GM23338 (cell line): ENCODE results near the gene RPL26. TPM values are rescaled to one million over a fixed set of nuclear protein-coding genes. Genes with fewer than 3 reads are reported as not detected.
"Not testable (repeated sequence)": the region's sequence is repeated elsewhere in the genome, so short reads cannot be mapped to it uniquely, and the experiment has no call there.

Source experiments
- ATAC-seq: fragments of 200-7000 bp; cut with Tn5 transposase; 3 replicates; pipeline ENCODE4 v1.9.1; 2020
- DNase-seq: peaks from one replicate; pipeline ENCODE4 v3.0.0-alpha.2; 2015; ENCODE audit warnings: low spot score
- H2AFZ ChIP-seq: fragments of 200-600 bp; sonication (generic); 2 replicates; pipeline ENCODE4 v1.8.0; 2016; ENCODE audit warnings: antibody characterized with exemption, mild to moderate bottlenecking, moderate library complexity
- H3F3A ChIP-seq: fragments of 200-600 bp; sonication (generic); replicated peaks from 2 replicates; pipeline ENCODE4 v1.8.0; 2017; ENCODE audit warnings: antibody characterized with exemption, mixed run types, low read depth
- H3K27ac ChIP-seq: fragments of 200-600 bp; sonication (generic); 2 replicates; pipeline ENCODE4 v1.6.1; 2016; ENCODE audit warnings: low read depth
- H3K27me3 ChIP-seq: fragments of 200-600 bp; sonication (generic); 2 replicates; pipeline ENCODE4 v1.8.0; 2016; ENCODE audit warnings: mild to moderate bottlenecking, mixed run types, moderate library complexity; ENCODE audit not compliant: insufficient read depth
- H3K36me3 ChIP-seq: fragments of 200-600 bp; sonication (generic); 2 replicates; pipeline ENCODE4 v1.8.0; 2016; ENCODE audit warnings: mild to moderate bottlenecking; ENCODE audit not compliant: insufficient read depth
- H3K4me1 ChIP-seq: fragments of 200-600 bp; sonication (generic); 2 replicates; pipeline ENCODE4 v1.8.0; 2016; ENCODE audit warnings: mild to moderate bottlenecking, moderate library complexity; ENCODE audit not compliant: insufficient read depth
- H3K4me2 ChIP-seq: fragments of 200-600 bp; sonication (generic); 2 replicates; pipeline ENCODE4 v1.7.1; 2017; ENCODE audit warnings: mixed run types
- H3K4me3 ChIP-seq: fragments of 200-600 bp; sonication (generic); 2 replicates; pipeline ENCODE4 v1.6.1; 2016; ENCODE audit warnings: mixed run types
- H3K79me2 ChIP-seq: fragments of 200-600 bp; sonication (generic); replicated peaks from 2 replicates; pipeline ENCODE4 v1.8.0; 2017; ENCODE audit warnings: mild to moderate bottlenecking; ENCODE audit not compliant: insufficient read depth
- H3K9me2 ChIP-seq: fragments of 200-600 bp; sonication (generic); 2 replicates; pipeline ENCODE4 v1.8.0; 2017; ENCODE audit not compliant: insufficient read depth
- H4K20me1 ChIP-seq: fragments of 200-600 bp; sonication (generic); replicated peaks from 2 replicates; pipeline ENCODE4 v1.8.0; 2017; ENCODE audit warnings: mild to moderate bottlenecking; ENCODE audit not compliant: insufficient read depth
- H3K27ac Mint-ChIP-seq: 2 replicates; pipeline ENCODE4 v1.8.0; 2020; ENCODE audit warnings: inconsistent platforms, mild to moderate bottlenecking, moderate library complexity, mixed read lengths
- H3K27me3 Mint-ChIP-seq: 3 replicates; pipeline ENCODE4 v1.8.0; 2022; ENCODE audit warnings: low read depth, mild to moderate bottlenecking, moderate library complexity, mixed read lengths, inconsistent platforms; ENCODE audit not compliant: insufficient read depth, poor library complexity
- H3K36me3 Mint-ChIP-seq: 3 replicates; pipeline ENCODE4 v1.8.0; 2021; ENCODE audit warnings: low read depth, mild to moderate bottlenecking, inconsistent platforms, moderate library complexity, mixed read lengths
- H3K4me1 Mint-ChIP-seq: 3 replicates; pipeline ENCODE4 v1.8.0; 2020; ENCODE audit warnings: mild to moderate bottlenecking, inconsistent platforms, mixed read lengths
- H3K4me3 Mint-ChIP-seq: 3 replicates; pipeline ENCODE4 v1.8.0; 2021; ENCODE audit warnings: moderate library complexity, mild to moderate bottlenecking, inconsistent platforms, mixed read lengths
- H3K9me3 Mint-ChIP-seq: 3 replicates; pipeline ENCODE4 v1.8.0; 2020; ENCODE audit warnings: moderate library complexity, mild to moderate bottlenecking, inconsistent platforms, mixed read lengths
- CREB1 ChIP-seq: fragments of 250-450 bp; sonication (Bioruptor Pico); IDR thresholded peaks from 2 replicates; pipeline ENCODE4 v1.5.0; 2020; ENCODE audit warnings: low read depth, mild to moderate bottlenecking, moderate library complexity
- ETS1 ChIP-seq: IDR thresholded peaks from 2 replicates; pipeline ENCODE4 v1.6.1; 2016; ENCODE audit warnings: antibody characterized with exemption
- EZH2 ChIP-seq: fragments of 200-600 bp; sonication (generic); IDR thresholded peaks from one replicate; pipeline ENCODE4 v1.8.0; 2017; ENCODE audit warnings: antibody characterized with exemption, mild to moderate bottlenecking, low read depth; ENCODE audit not compliant: unreplicated experiment
- EZH2phosphoT487 ChIP-seq: fragments of 200-600 bp; sonication (generic); IDR thresholded peaks from one replicate; pipeline ENCODE4 v1.8.1; 2018; ENCODE audit warnings: antibody characterized with exemption; ENCODE audit not compliant: unreplicated experiment
- NANOG ChIP-seq: IDR thresholded peaks from 2 replicates; pipeline ENCODE4 v1.6.1; 2016; ENCODE audit warnings: antibody characterized with exemption, borderline replicate concordance
- POLR2AphosphoS5 ChIP-seq: IDR thresholded peaks from 2 replicates; pipeline ENCODE4 v1.6.1; 2016; ENCODE audit warnings: antibody characterized with exemption, low read depth
- STAT1 ChIP-seq: IDR thresholded peaks from one replicate; pipeline ENCODE4 v1.6.1; 2016; ENCODE audit warnings: antibody characterized with exemption; ENCODE audit not compliant: unreplicated experiment
- ZNF331 ChIP-seq: fragments of 250-450 bp; sonication (Bioruptor Pico); IDR thresholded peaks from 2 replicates; pipeline ENCODE4 v1.5.0; 2020; ENCODE audit warnings: low read depth, mild to moderate bottlenecking, moderate library complexity
- ZNF462 ChIP-seq: fragments of 250-450 bp; sonication (Bioruptor Pico); IDR thresholded peaks from 2 replicates; pipeline ENCODE4 v1.5.0; 2020; ENCODE audit warnings: mild to moderate bottlenecking, moderate library complexity
- polyA plus RNA-seq: library from polyadenylated mRNA; unstranded; fragments of >200 nt; fragmentation: Nextera tagmentation; extraction: Ambion mirVana; gene quantifications from 2 replicates; pipeline ENCODE4 v1.2.1, GENCODE V29; 2016
- total RNA-seq: library from RNA; depleted of rRNA; stranded (reverse); fragments of >200 nt; shearing (Covaris generic); gene quantifications from 2 replicates; pipeline ENCODE4 v1.2.3, GENCODE V29; 2014

The RPL26 gene
- total and polyA plus RNA-seq, 2 experiments from 2014 or later, result 2,274 to 3,158 TPM

GRCh38 chr17:8397636-8398035, 14.6 kb upstream of the RPL26 start, which contains the start of gene RNF222 (continued):
- TF ChIP-seq ETS1 (no peak), NANOG (no peak), EZH2 (no peak), POLR2AphosphoS5 (no peak), ZNF462 (CRISPR knock-in tag) (no peak), ZNF331 (CRISPR knock-in tag) (no peak), EZH2phosphoT487 (no peak), STAT1 (no peak), CREB1 (CRISPR knock-in tag) (no peak)

GRCh38 chr17:8394497-8394896, 11.5 kb upstream of the RPL26 start:
- ATAC-seq, H3K9me3 Mint-ChIP-seq: not testable (repeated sequence)

More at GRCh38 chr17:8394497-8394896, 11.5 kb upstream of the RPL26 start:
- H3K4me3 Mint-ChIP-seq, H3K4me3 ChIP-seq, H3K4me1 Mint-ChIP-seq, H3K27ac Mint-ChIP-seq, H3K9me2 ChIP-seq, DNase-seq, H3K27me3 Mint-ChIP-seq, H3K27ac ChIP-seq, H4K20me1 ChIP-seq, H2AFZ ChIP-seq, H3F3A ChIP-seq, H3K36me3 ChIP-seq, H3K4me1 ChIP-seq, H3K36me3 Mint-ChIP-seq, H3K4me2 ChIP-seq, H3K27me3 ChIP-seq, H3K79me2 ChIP-seq: not testable (repeated sequence)
